MCF 10A (cell line): Measurements from ENCODE around the gene FAM114A2. TPM values are rescaled to one million over a fixed set of nuclear protein-coding genes. Genes with fewer than 3 reads are reported as not detected.

Experiments
- BruUV-seq: library from RNA; stranded (reverse); fragments of 400-500 nt; replicated peaks from 2 replicates; lab custom pipeline; 2021; lab: Mats Ljungman, UMichigan
- CTCF ChIA-PET: fragments of 300-600 bp; sonication (Branson Sonifier 250); formaldehyde crosslinking; extraction: SDS; loops from one replicate; lab custom pipeline; 2021; ENCODE audit warnings: antibody characterized with exemption, inconsistent platforms; lab: Yijun Ruan, JAX
- POLR2A ChIA-PET: fragments of 300-600, 350-650 bp; sonication (Branson Sonifier 250); formaldehyde crosslinking; extraction: SDS; loops from one replicate; lab custom pipeline; 2020; ENCODE audit warnings: antibody characterized with exemption, inconsistent platforms; lab: Yijun Ruan, JAX
- DNase-seq: peaks from one replicate; pipeline ENCODE4 v3.0.0-alpha.2; 2018; ENCODE audit not compliant: unreplicated experiment
- H3K27ac Mint-ChIP-seq: one replicate; pipeline ENCODE4 v1.8.0; 2022; ENCODE audit warnings: mild to moderate bottlenecking, low read depth, mixed read lengths; ENCODE audit not compliant: unreplicated experiment
- H3K27me3 Mint-ChIP-seq: one replicate; pipeline ENCODE4 v1.8.0; 2022; ENCODE audit warnings: mixed read lengths; ENCODE audit not compliant: insufficient read depth, unreplicated experiment
- H3K36me3 Mint-ChIP-seq: one replicate; pipeline ENCODE4 v1.8.0; 2022; ENCODE audit warnings: mild to moderate bottlenecking, moderate library complexity, mixed read lengths; ENCODE audit not compliant: insufficient read depth, unreplicated experiment
- H3K4me1 Mint-ChIP-seq: one replicate; pipeline ENCODE4 v1.8.0; 2022; ENCODE audit warnings: mixed read lengths; ENCODE audit not compliant: insufficient read depth, unreplicated experiment
- H3K4me3 Mint-ChIP-seq: one replicate; pipeline ENCODE4 v1.8.0; 2022; ENCODE audit warnings: mild to moderate bottlenecking, moderate library complexity, mixed read lengths; ENCODE audit not compliant: unreplicated experiment
- H3K9me3 Mint-ChIP-seq: one replicate; pipeline ENCODE4 v1.8.0; 2022; ENCODE audit warnings: mixed read lengths; ENCODE audit not compliant: unreplicated experiment
- intact Hi-C: fragments of 100-400 bp; cut with micrococcal nuclease; formaldehyde crosslinking; loops from 2 replicates; pipeline ENCODE4 v1.14.1; 2022
- total RNA-seq: library from RNA; stranded (reverse); gene quantifications from 2 replicates; pipeline ENCODE4 v1.2.3, GENCODE V29; 2022
- TF ChIP-seq, protein P1 (sequence below): fragments of 200-600 bp; IDR thresholded peaks from one replicate; pipeline ENCODE4 v1.8.0; 2022; ENCODE audit warnings: antibody characterized with exemption, mild to moderate bottlenecking; ENCODE audit not compliant: unreplicated experiment

FAM114A2 gene
- total RNA-seq, 1 experiment from 2014 or later = 48.8 TPM

DNA sequence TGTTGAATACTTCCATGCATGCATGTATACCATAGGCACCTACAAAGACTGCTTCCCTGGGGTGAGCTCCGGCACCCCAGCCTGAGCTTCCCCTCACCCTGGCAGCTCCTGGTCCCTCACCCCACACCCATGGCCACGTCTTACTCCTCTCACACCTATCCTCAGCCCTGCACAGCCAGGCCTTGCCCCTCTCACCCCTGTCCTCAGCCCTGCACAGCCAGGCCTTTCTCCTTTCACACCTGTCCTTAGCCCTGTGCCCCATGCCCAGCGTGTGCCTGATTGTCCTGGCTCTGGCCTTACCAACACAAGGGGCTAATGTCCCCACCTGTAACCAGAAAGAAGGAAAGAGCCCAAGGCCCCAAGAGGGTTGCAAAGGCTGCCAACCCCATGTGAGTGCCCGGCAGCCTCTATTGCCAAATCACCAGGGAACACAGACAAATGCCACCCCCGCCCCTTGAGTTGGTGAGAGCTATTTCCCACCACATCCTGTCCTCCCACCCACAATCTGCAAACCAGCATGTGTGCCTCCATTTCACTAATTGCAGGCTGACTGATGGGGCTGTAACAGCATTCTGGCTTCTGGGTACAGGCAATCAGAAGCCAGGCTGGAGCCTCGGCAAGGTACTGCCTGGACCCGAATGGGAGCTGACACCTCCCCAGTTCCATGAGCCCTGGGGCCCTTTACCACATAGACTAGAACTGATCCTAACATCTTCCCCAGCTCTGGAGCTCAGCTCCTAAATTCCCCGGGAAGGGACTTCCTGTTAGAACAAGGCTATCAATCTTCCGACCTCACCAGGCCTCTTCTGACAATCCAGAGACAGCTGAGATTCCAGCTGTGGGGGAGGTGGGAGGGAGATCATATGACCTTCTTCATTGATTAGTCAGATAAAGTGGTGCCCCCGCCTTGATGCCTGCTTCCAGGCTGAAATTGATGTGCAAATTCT, 78.2 kb downstream of the FAM114A2 start:
- intact Hi-C loops = no loop called here

DNA sequence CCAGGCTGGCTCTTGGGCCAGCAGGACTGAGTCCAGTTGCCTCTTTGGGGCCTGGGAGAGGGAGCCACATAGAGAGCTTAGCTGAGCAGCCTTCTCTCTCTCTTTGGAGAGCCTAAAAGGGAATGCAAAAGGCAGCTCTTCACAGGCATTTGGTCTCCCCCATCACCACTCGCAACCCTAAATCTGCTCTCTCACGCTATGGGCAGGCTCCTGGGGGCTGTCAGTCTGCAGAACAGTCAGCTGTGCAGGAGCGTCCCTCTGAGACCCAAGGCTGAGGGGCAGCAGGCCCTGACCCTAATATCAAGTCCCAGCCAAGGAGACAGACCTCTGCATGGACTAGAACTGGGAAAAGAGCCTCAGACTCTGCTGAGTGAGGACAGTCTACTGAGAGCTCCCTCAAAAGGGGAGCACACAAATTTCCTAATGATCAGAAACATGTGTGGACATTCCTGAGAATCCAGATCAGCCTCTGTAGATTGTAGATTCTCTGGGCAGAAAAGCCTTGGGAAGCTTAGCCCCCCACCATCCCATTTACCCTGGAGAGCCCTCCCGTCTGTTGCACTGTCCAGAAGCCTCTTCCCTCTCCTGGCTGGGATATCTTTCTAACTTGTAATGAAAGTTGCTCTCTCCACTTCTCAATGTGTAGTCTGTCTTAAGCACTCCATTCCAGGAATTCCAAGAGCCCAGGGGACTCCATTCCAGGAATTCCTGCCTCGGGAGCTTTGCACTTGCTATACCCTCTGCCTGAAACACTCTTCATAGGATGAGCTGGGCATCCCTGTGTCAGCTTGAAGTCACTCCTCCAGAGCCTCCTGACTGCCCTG, 79.4 kb downstream of the FAM114A2 start:
- no TSS peak for BruUV-seq
- H3K4me1 Mint-ChIP-seq = peaks cover 7% of the 10 kb centered on the region
- no peaks in the 10 kb centered on the region for H3K27me3 Mint-ChIP-seq
- H3K27ac Mint-ChIP-seq = no peak overlapping the region
- CTCF ChIA-PET = interaction anchor here (0.6 to 5.4 kb wide), 12 partner anchors 8 to 1847 kb away, joined by 3 to 43 read pairs (median 4); partner anchors contain the start of gene GRIA1
- intact Hi-C loops = no loop called here
- POLR2A ChIA-PET = no interaction called here
- DNase-seq = peak; percentile 24
- no peaks in the 10 kb centered on the region for H3K9me3 Mint-ChIP-seq
- H3K4me3 Mint-ChIP-seq = no peak overlapping the region
- TF ChIP-seq, protein P1, sequence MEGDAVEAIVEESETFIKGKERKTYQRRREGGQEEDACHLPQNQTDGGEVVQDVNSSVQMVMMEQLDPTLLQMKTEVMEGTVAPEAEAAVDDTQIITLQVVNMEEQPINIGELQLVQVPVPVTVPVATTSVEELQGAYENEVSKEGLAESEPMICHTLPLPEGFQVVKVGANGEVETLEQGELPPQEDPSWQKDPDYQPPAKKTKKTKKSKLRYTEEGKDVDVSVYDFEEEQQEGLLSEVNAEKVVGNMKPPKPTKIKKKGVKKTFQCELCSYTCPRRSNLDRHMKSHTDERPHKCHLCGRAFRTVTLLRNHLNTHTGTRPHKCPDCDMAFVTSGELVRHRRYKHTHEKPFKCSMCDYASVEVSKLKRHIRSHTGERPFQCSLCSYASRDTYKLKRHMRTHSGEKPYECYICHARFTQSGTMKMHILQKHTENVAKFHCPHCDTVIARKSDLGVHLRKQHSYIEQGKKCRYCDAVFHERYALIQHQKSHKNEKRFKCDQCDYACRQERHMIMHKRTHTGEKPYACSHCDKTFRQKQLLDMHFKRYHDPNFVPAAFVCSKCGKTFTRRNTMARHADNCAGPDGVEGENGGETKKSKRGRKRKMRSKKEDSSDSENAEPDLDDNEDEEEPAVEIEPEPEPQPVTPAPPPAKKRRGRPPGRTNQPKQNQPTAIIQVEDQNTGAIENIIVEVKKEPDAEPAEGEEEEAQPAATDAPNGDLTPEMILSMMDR = no peak
- H3K36me3 Mint-ChIP-seq = no peaks in the 10 kb centered on the region

More for the DNA sequence above, 78.2 kb downstream of the FAM114A2 start:
- Mint-ChIP-seq H3K9me3 (no peaks in the 10 kb centered on the region), H3K4me3 (no peak overlapping the region), H3K4me1 (peaks cover 13% of the 10 kb centered on the region), H3K27me3 (no peaks in the 10 kb centered on the region), H3K36me3 (no peaks in the 10 kb centered on the region), H3K27ac (no peak overlapping the region)
- TF ChIP-seq, protein P1 = no peak
- no TSS peak for BruUV-seq
- ChIA-PET CTCF (interaction anchor here (0.7 to 5.4 kb wide), 9 partner anchors 9 to 1428 kb away, joined by 3 to 43 read pairs (median 4); partner anchors contain the start of gene GRIA1), POLR2A (interaction anchor here (0.6 kb wide), 2 partner anchors 750 to 880 kb away, joined by 3 read pairs; no protein-coding TSS in a partner anchor)
- DNase-seq = peak; percentile 30

GRCh38 chr5:153957205-153957604, 81.5 kb downstream of the FAM114A2 start:
- peaks cover 7% of the 10 kb centered on the region for H3K4me1 Mint-ChIP-seq
- no peaks in the 10 kb centered on the region for H3K9me3 Mint-ChIP-seq
- no peak overlapping the region for H3K27ac Mint-ChIP-seq
- CTCF ChIA-PET = interaction anchor here (0.6 to 5.4 kb wide), 3 partner anchors 461 to 1429 kb away, joined by 3 to 43 read pairs (median 5); no protein-coding TSS in a partner anchor
- no peak overlapping the region for H3K4me3 Mint-ChIP-seq
- BruUV-seq = no TSS peak
- H3K36me3 Mint-ChIP-seq = no peaks in the 10 kb centered on the region
- POLR2A ChIA-PET = interaction anchor here (0.7 kb wide), 1 partner anchor 15 kb away, joined by 3 read pairs; no protein-coding TSS in a partner anchor
- TF ChIP-seq, protein P1 = no peak
- intact Hi-C loops = no loop called here
- no peak for DNase-seq
- no peaks in the 10 kb centered on the region for H3K27me3 Mint-ChIP-seq
